H1 (cell line): ENCODE results near the gene ABCA1. TPM values are rescaled to one million over a fixed set of nuclear protein-coding genes. Genes with fewer than 3 reads are reported as not detected.
A peak's percentile ranks its signal among the peaks of the same experiment; 100 is the strongest.

Experiments
- CTCF ChIA-PET: fragments of 300-600 bp; sonication (Branson Sonifier 250); formaldehyde crosslinking; loops from one replicate; lab custom pipeline; 2021; ENCODE audit not compliant: partially characterized antibody; lab: Charles Lee
- POLR2A ChIA-PET: fragments of 300-600 bp; sonication (Branson Sonifier 250); formaldehyde crosslinking; loops from one replicate; lab custom pipeline; 2021; ENCODE audit warnings: inconsistent platforms; ENCODE audit not compliant: partially characterized antibody; lab: Charles Lee
- DNase-seq, 2 experiments: peaks; one replicate each; pipeline versions ENCODE4 v3.0.0 to v3.0.0-alpha.2; 2010 to 2022; ENCODE audit warnings: low spot score in 2 of 2, low read depth in 1 of 2, mixed read lengths in 1 of 2
- FAIRE-seq: peaks from 2 replicates; lab custom pipeline; 2011; peaks lifted over from hg19 to GRCh38; lab: Jason Lieb, UNC
- H2AFZ ChIP-seq: 2 replicates; pipeline ENCODE4 v1.8.1; 2012; ENCODE audit warnings: low read length, inconsistent platforms
- H2AK5ac ChIP-seq: 2 replicates; pipeline ENCODE4 v1.6.1; 2013; ENCODE audit warnings: low read depth, low read length
- H2BK120ac ChIP-seq: replicated peaks from 2 replicates; pipeline ENCODE3; 2013; ENCODE audit warnings: low read depth, low read length, inconsistent platforms
- H2BK12ac ChIP-seq: 2 replicates; pipeline ENCODE4 v1.6.1; 2013; ENCODE audit warnings: low read depth, low read length
- H2BK15ac ChIP-seq: 2 replicates; pipeline ENCODE4 v1.6.1; 2013; ENCODE audit warnings: low read length
- H2BK20ac ChIP-seq: 2 replicates; pipeline ENCODE4 v1.6.1; 2013; ENCODE audit warnings: low read length
- H2BK5ac ChIP-seq: 2 replicates; pipeline ENCODE4 v1.6.1; 2013; ENCODE audit warnings: low read depth, low read length
- H3K14ac ChIP-seq: 2 replicates; pipeline ENCODE4 v1.6.1; 2013; ENCODE audit warnings: inconsistent platforms; ENCODE audit not compliant: insufficient read length
- H3K18ac ChIP-seq: 2 replicates; pipeline ENCODE4 v1.6.1; 2013; ENCODE audit warnings: low read length; ENCODE audit errors: extremely low read depth
- H3K23ac ChIP-seq: 2 replicates; pipeline ENCODE4 v1.6.1; 2013; ENCODE audit warnings: inconsistent platforms; ENCODE audit not compliant: insufficient read length
- H3K23me2 ChIP-seq: 2 replicates; pipeline ENCODE4 v1.6.1; 2013; ENCODE audit warnings: low read depth, low read length
- H3K27ac ChIP-seq: 2 replicates; pipeline ENCODE4 v1.6.1; 2011; ENCODE audit warnings: low read depth, low read length, inconsistent platforms
- H3K27me3 ChIP-seq, 4 experiments: replicated peaks in 1 of 4; 1 replicate in 1 of 4; 2 replicates in 3 of 4; pipeline versions ENCODE4 v1.6.1 to v1.8.1; 2011 to 2013; ENCODE audit warnings: low read length in 3 of 4, mild to moderate bottlenecking in 3 of 4, inconsistent platforms in 2 of 4, mixed read lengths in 2 of 4, moderate library complexity in 1 of 4; ENCODE audit not compliant: control insufficient read depth in 3 of 4, insufficient read depth in 3 of 4; ENCODE audit errors: extremely low read depth in 1 of 4
- H3K36me3 ChIP-seq, 4 experiments: 2 replicates each; pipeline versions ENCODE4 v1.6.1 to v1.8.1; 2011 to 2013; ENCODE audit warnings: mild to moderate bottlenecking in 4 of 4, low read length in 3 of 4, moderate library complexity in 2 of 4, control low read depth in 1 of 4, inconsistent platforms in 1 of 4; ENCODE audit not compliant: insufficient read depth in 4 of 4, control insufficient read depth in 2 of 4
- H3K4ac ChIP-seq: replicated peaks from 2 replicates; pipeline ENCODE3; 2013; ENCODE audit warnings: low read length, low read depth, mixed read lengths, inconsistent platforms; ENCODE audit not compliant: insufficient read length
- H3K4me1 ChIP-seq, 4 experiments: replicated peaks in 1 of 4; 1 replicate in 1 of 4; 2 replicates in 3 of 4; pipeline versions ENCODE4 v1.6.1 to v1.8.1; 2011 to 2013; ENCODE audit warnings: low read length in 3 of 4, inconsistent platforms in 2 of 4, mixed read lengths in 1 of 4; ENCODE audit not compliant: insufficient read depth in 4 of 4, control insufficient read depth in 3 of 4
- H3K4me2 ChIP-seq, 2 experiments: 2 replicates each; pipeline versions ENCODE4 v1.6.1 to v1.8.1; 2011 to 2013; ENCODE audit warnings: low read depth in 2 of 2, low read length in 2 of 2, control low read depth in 1 of 2, inconsistent platforms in 1 of 2, mild to moderate bottlenecking in 1 of 2; ENCODE audit not compliant: insufficient read depth in 1 of 2
- H3K4me3 ChIP-seq, 4 experiments: fragments of 200-600, 300-600 bp in 1 of 4; sonication (generic), shearing (Covaris generic), sonication (Bioruptor Twin) in 1 of 4; 2 replicates each; pipeline versions ENCODE4 v1.5.1 to v1.8.1; 2011 to 2016; ENCODE audit warnings: low read length in 4 of 4, low read depth in 3 of 4, control low read depth in 2 of 4, inconsistent platforms in 2 of 4, mild to moderate bottlenecking in 2 of 4, mixed read lengths in 1 of 4, moderate library complexity in 1 of 4; ENCODE audit not compliant: insufficient read depth in 2 of 4; ENCODE audit errors: extremely low read depth in 1 of 4
- H3K56ac ChIP-seq: replicated peaks from 2 replicates; pipeline ENCODE3; 2013; ENCODE audit warnings: low read depth, mild to moderate bottlenecking, mixed read lengths, low read length, inconsistent platforms; ENCODE audit not compliant: insufficient read length
- H3K79me1 ChIP-seq: 2 replicates; pipeline ENCODE4 v1.6.1; 2013; ENCODE audit warnings: low read depth, low read length, control low read depth
- H3K79me2 ChIP-seq, 2 experiments: 2 replicates each; pipeline versions ENCODE4 v1.6.1 to v1.8.1; 2012 to 2013; ENCODE audit warnings: low read length in 2 of 2, mild to moderate bottlenecking in 2 of 2, inconsistent platforms in 1 of 2; ENCODE audit not compliant: insufficient read depth in 2 of 2, control insufficient read depth in 1 of 2
- H3K9ac ChIP-seq, 4 experiments: replicated peaks in 1 of 4; 1 replicate in 1 of 4; 2 replicates in 3 of 4; pipeline versions ENCODE4 v1.6.1 to v1.8.1; 2011 to 2013; ENCODE audit warnings: low read depth in 3 of 4, low read length in 3 of 4, control low read depth in 2 of 4, mild to moderate bottlenecking in 2 of 4, moderate library complexity in 2 of 4, inconsistent platforms in 1 of 4; ENCODE audit errors: extremely low read depth in 1 of 4
- H3K9me3 ChIP-seq, 2 experiments: 2 replicates each; pipeline versions ENCODE4 v1.6.1 to v1.8.1; 2012 to 2013; ENCODE audit warnings: mild to moderate bottlenecking in 2 of 2, moderate library complexity in 2 of 2, control low read depth in 1 of 2, inconsistent platforms in 1 of 2, low read depth in 1 of 2, low read length in 1 of 2, mixed read lengths in 1 of 2; ENCODE audit not compliant: insufficient read depth in 2 of 2
- H4K20me1 ChIP-seq, 2 experiments: replicated peaks in 1 of 2; 2 replicates each; pipeline versions ENCODE3 to v1.8.1; 2011 to 2013; ENCODE audit warnings: inconsistent platforms in 2 of 2, low read length in 2 of 2, mild to moderate bottlenecking in 1 of 2; ENCODE audit not compliant: insufficient read depth in 2 of 2, control insufficient read depth in 1 of 2
- H4K5ac ChIP-seq: 2 replicates; pipeline ENCODE4 v1.6.1; 2013; ENCODE audit warnings: low read length, low read depth, mixed read lengths, inconsistent platforms; ENCODE audit not compliant: insufficient read length
- H4K8ac ChIP-seq: 2 replicates; pipeline ENCODE4 v1.8.0; 2013; ENCODE audit warnings: mild to moderate bottlenecking, moderate library complexity, low read length, inconsistent platforms; ENCODE audit not compliant: insufficient read depth; ENCODE audit errors: extremely low read depth
- H4K91ac ChIP-seq: replicated peaks from 2 replicates; pipeline ENCODE3; 2013; ENCODE audit warnings: low read length, mixed read lengths, inconsistent platforms; ENCODE audit not compliant: insufficient read length
- KDM4A ChIP-seq: IDR thresholded peaks from one replicate; pipeline ENCODE4 v1.7.1; 2012; ENCODE audit warnings: low read depth, mild to moderate bottlenecking, moderate library complexity, low read length, inconsistent platforms; ENCODE audit not compliant: severe bottlenecking
- NRF1 ChIP-seq: IDR thresholded peaks from 2 replicates; pipeline ENCODE4 v1.6.1; 2011; ENCODE audit warnings: mild to moderate bottlenecking, low read depth, low read length, improper control_type of control experiment
- PHF8 ChIP-seq: fragments of 200-600 bp; sonication (generic); conservative IDR thresholded peaks from 2 replicates; pipeline ENCODE4 v1.7.1; 2012; ENCODE audit warnings: low read depth, mild to moderate bottlenecking, inconsistent platforms, low read length, moderate library complexity
- RBBP5 ChIP-seq: IDR thresholded peaks from 2 replicates; pipeline ENCODE4 v1.7.1; 2012; ENCODE audit warnings: low read depth, mild to moderate bottlenecking, inconsistent platforms, low read length, moderate library complexity, borderline replicate concordance
- WGBS, 2 experiments: shearing (Covaris generic) in 1 of 2; methylation state at CpG; one replicate each; pipeline versions ENCODE4 v1.1.6 to v1.1.7; 2013 to 2015; ENCODE audit warnings: low lambda C conversion rate in 2 of 2, mixed read lengths in 2 of 2, inconsistent platforms in 1 of 2, low coverage in 1 of 2, missing lambda C conversion rate in 1 of 2; ENCODE audit not compliant: insufficient replicate concordance in 2 of 2, insufficient coverage in 1 of 2, insufficient read length in 1 of 2; ENCODE audit errors: extremely low coverage in 1 of 2, missing lambda C conversion rate in 1 of 2; 5-methylcytosine and 5-hydroxymethylcytosine counted together
- polyA plus RNA-seq, 7 experiments: library from polyadenylated mRNA; depleted of rRNA in 3 of 7; stranded (reverse) in 5 of 7; unstranded in 2 of 7; fragments of >200 nt in 5 of 7; fragments of 200-250 nt in 2 of 7; gene quantifications; 1 replicate in 5 of 7; 2 replicates in 1 of 7; 4 replicates in 1 of 7; pipeline versions ENCODE4 v1.2.1 to v1.2.3, GENCODE V29; 2011 to 2013; ENCODE audit warnings: missing spikeins in 2 of 7, mixed read lengths in 2 of 7
- total RNA-seq: library from RNA; stranded (reverse); fragmentation: NEBNext Ultra II Directional; extraction: Animal tissue kit (Norgen Biotek cat#: 25700); gene quantifications from 2 replicates; pipeline ENCODE4 v1.2.1, GENCODE V29; 2021

The ABCA1 gene
- total and polyA plus RNA-seq, 2 of the 8 experiments (the other 6 are each of a cell fraction or from before 2014, with no cell fraction given), result 6.9 to 7.8 TPM

DNA sequence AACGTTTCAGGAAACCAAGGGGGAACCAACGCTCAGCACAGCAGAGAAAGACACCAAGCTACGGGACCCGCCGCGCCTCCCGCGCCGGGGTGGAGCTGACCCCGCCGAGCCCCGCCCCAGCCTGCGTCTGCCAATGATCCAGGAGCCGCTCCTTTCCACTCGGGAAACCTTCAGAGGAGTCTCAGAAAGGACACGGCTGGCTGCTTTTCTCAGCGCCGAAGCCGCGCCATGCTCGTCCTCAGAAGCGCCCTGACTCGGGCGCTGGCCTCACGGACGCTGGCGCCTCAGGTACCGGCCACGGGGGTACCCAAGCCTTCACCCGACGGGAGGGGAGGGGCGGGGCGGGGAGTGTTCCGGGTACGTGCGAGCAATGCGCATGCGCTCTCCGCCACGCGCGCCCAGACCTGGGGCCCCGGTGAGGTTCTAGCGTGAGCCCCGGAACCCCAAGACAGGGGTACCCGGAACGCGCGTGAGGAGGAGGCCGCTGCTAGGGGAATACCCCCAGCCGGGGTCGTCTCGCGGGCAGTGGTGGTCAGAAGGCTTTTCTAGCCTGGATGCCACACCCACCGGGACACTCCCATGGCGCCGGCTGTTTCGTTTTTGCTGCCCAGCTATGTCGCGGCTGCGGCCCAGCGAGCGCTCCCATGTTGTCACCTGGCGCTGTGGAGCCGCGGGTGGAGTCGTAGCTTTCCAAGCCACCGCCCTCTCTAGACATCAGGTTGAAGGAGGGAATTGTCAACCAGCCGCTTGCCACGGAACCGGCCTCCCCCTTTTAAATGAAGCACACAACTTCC, 180.2 kb downstream of the ABCA1 start, which contains the start of gene NIPSNAP3A:
TSS of gene NIPSNAP3A (plus strand) at position 119 of the 794 bp plus-strand sequence. CDS start at position 229, 110 bp downstream.
- Histone ChIP-seq H3K4me3 (peak within 1 kb of the TSS; percentile 74 to 89 (median 80)), H2BK12ac (no peak within 1 kb of the TSS), H3K4ac (no peak within 1 kb of the TSS), H3K9me3 (no peaks in the 10 kb centered on the region), H3K27ac (peak within 1 kb of the TSS; percentile 16; the same call in 1 of the 2 replicates), H3K27me3 (no peaks in the 10 kb centered on the region), H2AK5ac (no peak within 1 kb of the TSS), H2BK20ac (no peak within 1 kb of the TSS), H3K79me1 (no peaks in the 10 kb centered on the region), H3K23ac (no peak within 1 kb of the TSS), H2AFZ (peak within 1 kb of the TSS; percentile 98), H3K9ac (peak within 1 kb of the TSS in 3 of 4 experiments; percentile 42 to 45 (median 45); a peak in 6 of 7 replicates), H3K36me3 (no peaks in the 10 kb centered on the region), H2BK15ac (no peak within 1 kb of the TSS), H4K5ac (peak within 1 kb of the TSS; percentile 97), H3K79me2 (no peaks in the 10 kb centered on the region), H4K8ac (peak within 1 kb of the TSS; percentile 91), H3K14ac (no peak within 1 kb of the TSS), H3K18ac (peak within 1 kb of the TSS; percentile 74; the same call in 1 of the 2 replicates), H3K23me2 (peaks cover 7% of the 10 kb centered on the region; the same call in 1 of the 2 replicates), H3K4me2 (peak within 1 kb of the TSS; percentile 87 to 91), H2BK5ac (no peak within 1 kb of the TSS; the same call in 1 of the 2 replicates), H4K20me1 (no peaks in the 10 kb centered on the region), H3K4me1 (peaks cover 0 to 2% (median 0%) of the 10 kb centered on the region in 4 experiments; a peak in 4 of 7 replicates), H3K56ac (peak within 1 kb of the TSS; percentile 82), H2BK120ac (no peak within 1 kb of the TSS), H4K91ac (no peak within 1 kb of the TSS)
- FAIRE-seq, result no peak
- CTCF ChIA-PET, result interaction anchor here (0.7 kb wide), 2 partner anchors 10 to 19 kb away, joined by 3 read pairs; no protein-coding TSS in a partner anchor
- DNase-seq, result peak in 1 of 2 experiments; percentile 89
- POLR2A ChIA-PET, result interaction anchor here (0.8 kb wide), 1 partner anchor 16 kb away, joined by 3 read pairs; the partner anchor contains the start of gene NIPSNAP3B
- WGBS, 2 experiments, result 0% methylated on average over 51 of the region's 71 CpGs; no CpG with 5 or more reads in 1 of the 2 experiments
- TF ChIP-seq RBBP5 (0 out of 2 replicates have a peak, but pooled peaks have one; percentile 82), NRF1 (peak; percentile 46), PHF8 (peak; percentile 59), KDM4A (peak; percentile 98)
